IMR-90 (cell line): ENCODE data around the gene POC1B. TPM values are rescaled to one million over a fixed set of nuclear protein-coding genes. Genes with fewer than 3 reads are reported as not detected.

ENCODE experiments used
- ATAC-seq: fragments of 200-7000 bp; cut with Tn5 transposase; 2 replicates; pipeline ENCODE4 v1.9.1; 2020; ENCODE audit warnings: low read depth, mild to moderate bottlenecking, moderate library complexity
- BruUV-seq: library from RNA; stranded (reverse); fragments of 400-500 nt; replicated peaks from 2 replicates; lab custom pipeline; 2021; lab: Mats Ljungman, UMichigan
- CTCF ChIA-PET: fragments of 300-600 bp; formaldehyde crosslinking; extraction: SDS; loops from one replicate; lab custom pipeline; 2021; ENCODE audit warnings: antibody characterized with exemption; lab: Yijun Ruan, JAX
- POLR2A ChIA-PET: fragments of 300-600 bp; sonication (Branson Sonifier 250); formaldehyde crosslinking; loops from one replicate; lab custom pipeline; 2022; ENCODE audit warnings: antibody characterized with exemption; ENCODE audit not compliant: unreplicated experiment; lab: Charles Lee
- DNase-seq: peaks from one replicate; pipeline ENCODE4 v3.0.0; 2013
- H2AFZ ChIP-seq: replicated peaks from 2 replicates; pipeline ENCODE3; 2013; ENCODE audit warnings: low read length, mild to moderate bottlenecking; ENCODE audit not compliant: poor library complexity
- H2AK5ac ChIP-seq: 2 replicates; pipeline ENCODE4 v1.6.1; 2013; ENCODE audit warnings: low read depth, low read length, inconsistent platforms
- H2AK9ac ChIP-seq: replicated peaks from 2 replicates; pipeline ENCODE3; 2013; ENCODE audit warnings: mild to moderate bottlenecking, low read depth, low read length, moderate library complexity; ENCODE audit not compliant: poor library complexity
- H2BK120ac ChIP-seq: 2 replicates; pipeline ENCODE4 v1.6.1; 2013; ENCODE audit warnings: low read depth, low read length, inconsistent platforms
- H2BK15ac ChIP-seq: 3 replicates; pipeline ENCODE4 v1.6.1; 2013; ENCODE audit warnings: low read depth, low read length, inconsistent platforms
- H2BK20ac ChIP-seq: 2 replicates; pipeline ENCODE4 v1.6.1; 2013; ENCODE audit warnings: low read depth, mild to moderate bottlenecking, inconsistent platforms, low read length, moderate library complexity
- H2BK5ac ChIP-seq: 2 replicates; pipeline ENCODE4 v1.6.1; 2013; ENCODE audit warnings: mild to moderate bottlenecking, low read depth, low read length, inconsistent platforms; ENCODE audit not compliant: poor library complexity, severe bottlenecking
- H3K14ac ChIP-seq: replicated peaks from 2 replicates; pipeline ENCODE4 v1.6.1; 2013; ENCODE audit warnings: low read depth, low read length, inconsistent platforms
- H3K18ac ChIP-seq: 2 replicates; pipeline ENCODE4 v1.6.1; 2013; ENCODE audit warnings: low read depth, low read length, control low read depth
- H3K23ac ChIP-seq: 2 replicates; pipeline ENCODE4 v1.6.1; 2013; ENCODE audit warnings: low read depth, low read length, inconsistent platforms
- H3K27ac ChIP-seq: 2 replicates; pipeline ENCODE4 v1.5.1; 2013; ENCODE audit warnings: mild to moderate bottlenecking, control low read depth, low read length; ENCODE audit not compliant: insufficient read depth
- H3K27me3 ChIP-seq: 2 replicates; pipeline ENCODE4 v1.6.1; 2013; ENCODE audit warnings: low read length; ENCODE audit not compliant: control insufficient read depth, insufficient read depth
- H3K36me3 ChIP-seq: 2 replicates; pipeline ENCODE4 v1.6.1; 2013; ENCODE audit warnings: low read length, mixed read lengths; ENCODE audit not compliant: control insufficient read depth, insufficient read depth
- H3K4ac ChIP-seq: 2 replicates; pipeline ENCODE4 v1.6.1; 2013; ENCODE audit warnings: low read depth, low read length, inconsistent platforms
- H3K4me1 ChIP-seq: 2 replicates; pipeline ENCODE4 v1.6.1; 2013; ENCODE audit warnings: low read length, mixed read lengths; ENCODE audit not compliant: control insufficient read depth, insufficient read depth
- H3K4me2 ChIP-seq: 2 replicates; pipeline ENCODE4 v1.6.1; 2013; ENCODE audit warnings: low read depth, mild to moderate bottlenecking, control low read depth, low read length, moderate library complexity
- H3K4me3 ChIP-seq: 2 replicates; pipeline ENCODE4 v1.5.1; 2013; ENCODE audit warnings: low read depth, mild to moderate bottlenecking, control low read depth, low read length, moderate library complexity; ENCODE audit not compliant: insufficient read depth
- H3K56ac ChIP-seq: 2 replicates; pipeline ENCODE4 v1.6.1; 2013; ENCODE audit warnings: low read length, inconsistent platforms; ENCODE audit not compliant: insufficient read depth; ENCODE audit errors: extremely low read depth
- H3K79me1 ChIP-seq, 2 experiments: 2 replicates each; pipeline ENCODE4 v1.6.1; 2013; ENCODE audit warnings: low read length in 2 of 2, inconsistent platforms in 1 of 2, low read depth in 1 of 2
- H3K9ac ChIP-seq: 2 replicates; pipeline ENCODE4 v1.6.1; 2013; ENCODE audit warnings: low read depth, low read length, control low read depth
- H3K9me1 ChIP-seq: 2 replicates; pipeline ENCODE4 v1.6.1; 2013; ENCODE audit warnings: low read length, inconsistent platforms; ENCODE audit not compliant: insufficient read depth
- H3K9me3 ChIP-seq: 2 replicates; pipeline ENCODE4 v1.6.1; 2013; ENCODE audit warnings: low read length; ENCODE audit not compliant: control insufficient read depth, insufficient read depth
- H4K20me1 ChIP-seq: 2 replicates; pipeline ENCODE4 v1.6.1; 2013; ENCODE audit warnings: low read length, inconsistent platforms; ENCODE audit not compliant: insufficient read depth
- H4K5ac ChIP-seq: 2 replicates; pipeline ENCODE4 v1.6.1; 2013; ENCODE audit warnings: mild to moderate bottlenecking, low read depth, low read length, control low read depth
- H4K8ac ChIP-seq, 2 experiments: 2 replicates each; pipeline ENCODE4 v1.6.1; 2013; ENCODE audit warnings: low read depth in 2 of 2, low read length in 2 of 2, control low read depth in 1 of 2, inconsistent platforms in 1 of 2
- H4K91ac ChIP-seq: 2 replicates; pipeline ENCODE4 v1.6.1; 2013; ENCODE audit warnings: low read depth, low read length, inconsistent platforms; ENCODE audit not compliant: insufficient read depth
- CEBPB ChIP-seq: IDR thresholded peaks from 2 replicates; pipeline ENCODE4 v1.6.1; 2012; ENCODE audit warnings: low read depth, low read length, improper control_type of control experiment
- CHD1 ChIP-seq: IDR thresholded peaks from 2 replicates; pipeline ENCODE4 v1.6.1; 2012; ENCODE audit warnings: low read depth, low read length, improper control_type of control experiment
- FOS ChIP-seq: fragments of 150-350 bp; IDR thresholded peaks from 2 replicates; pipeline ENCODE4 v1.6.1; 2016; ENCODE audit warnings: low read depth, low read length
- MAFK ChIP-seq: IDR thresholded peaks from 2 replicates; pipeline ENCODE4 v1.6.1; 2012; ENCODE audit warnings: low read depth, low read length, improper control_type of control experiment
- MAZ ChIP-seq: IDR thresholded peaks from 2 replicates; pipeline ENCODE4 v1.6.1; 2012; ENCODE audit warnings: low read depth, mild to moderate bottlenecking, low read length, improper control_type of control experiment, moderate library complexity, borderline replicate concordance
- MXI1 ChIP-seq: IDR thresholded peaks from 2 replicates; pipeline ENCODE4 v1.6.1; 2012; ENCODE audit warnings: low read depth, mild to moderate bottlenecking, low read length, moderate library complexity, borderline replicate concordance
- POLR2A ChIP-seq: IDR thresholded peaks from 2 replicates; pipeline ENCODE4 v1.6.1; 2012; ENCODE audit warnings: mild to moderate bottlenecking, low read depth, low read length
- RFX5 ChIP-seq: IDR thresholded peaks from 2 replicates; pipeline ENCODE4 v1.8.0; 2012; ENCODE audit warnings: low read depth, mild to moderate bottlenecking, low read length, moderate library complexity
- USF2 ChIP-seq: fragments of 150-350 bp; IDR thresholded peaks from 2 replicates; pipeline ENCODE4 v1.6.1; 2017; ENCODE audit warnings: mild to moderate bottlenecking, antibody characterized with exemption, low read length, low read depth
- WGBS, 2 experiments: methylation state at CpG; one replicate each; pipeline versions ENCODE4 v1.1.5 to v1.1.7; 2013; ENCODE audit warnings: missing lambda C conversion rate in 2 of 2; ENCODE audit not compliant: insufficient read length in 1 of 2; ENCODE audit errors: extremely low coverage in 2 of 2; 5-methylcytosine and 5-hydroxymethylcytosine counted together
- dilution Hi-C: fragments of 300-500 bp; cut with HindIII; formaldehyde crosslinking; loops from one replicate; pipeline ENCODE4 v1.14.3; 2018; ENCODE audit warnings: low sequenced_read_pairs; ENCODE audit not compliant: unreplicated experiment
- in situ Hi-C: fragments of 300-500 bp; cut with MboI; formaldehyde crosslinking; loops from 3 replicates; pipeline ENCODE4 v1.14.3; 2019; ENCODE audit warnings: low sequenced_read_pairs, inconsistent platforms, mixed read lengths
- intact Hi-C: fragments of 100-400 bp; cut with micrococcal nuclease; formaldehyde crosslinking; loops from 2 replicates; pipeline ENCODE4 v1.10.0; 2022
- polyA plus RNA-seq, 3 experiments: library from polyadenylated mRNA; depleted of rRNA; stranded (reverse); fragments of >200 nt; gene quantifications; 2 replicates each; pipeline ENCODE4 v1.2.3, GENCODE V29; 2012; ENCODE audit warnings: low replicate concordance in 1 of 3
- total RNA-seq: library from RNA; depleted of rRNA; stranded (reverse); fragments of >200 nt; gene quantifications from 2 replicates; pipeline ENCODE4 v1.2.3, GENCODE V29; 2012
- TF ChIP-seq, protein P1 (sequence below): fragments of 150-350 bp; IDR thresholded peaks from 2 replicates; pipeline ENCODE4 v1.6.1; 2016; ENCODE audit warnings: low read depth, mild to moderate bottlenecking, low read length, moderate library complexity, borderline replicate concordance

The POC1B gene
- total and polyA plus RNA-seq, 2 of the 4 experiments (the other 2 are of a cell fraction): 5.0 to 10.4 TPM

- POLR2A ChIA-PET: no interaction called here
- no peak overlapping the region for H3K27ac ChIP-seq
- no peak overlapping the region for H3K23ac ChIP-seq
- no peaks in the 10 kb centered on the region for H3K27me3 ChIP-seq
- H3K14ac ChIP-seq: no peak overlapping the region
- no peak overlapping the region for H3K9ac ChIP-seq
- no peak overlapping the region for H2AK5ac ChIP-seq
- BruUV-seq: no TSS peak
- ATAC-seq (no peak), DNase-seq (no peak)
- dilution Hi-C loops (no loop called here), in situ Hi-C loops (no loop called here), intact Hi-C loops (no loop called here)
- no peak overlapping the region for H3K4me3 ChIP-seq
- peaks cover 2% of the 10 kb centered on the region; the same call in 1 of the 2 replicates for H3K9me1 ChIP-seq
- no peak for TF ChIP-seq MAFK
- no peak for TF ChIP-seq RFX5
- no peak for TF ChIP-seq MXI1
- TF ChIP-seq POLR2A: no peak
- TF ChIP-seq CEBPB: no peak
- no peak for TF ChIP-seq FOS
- TF ChIP-seq USF2: no peak
- no peak for TF ChIP-seq MAZ
- TF ChIP-seq, protein P1, sequence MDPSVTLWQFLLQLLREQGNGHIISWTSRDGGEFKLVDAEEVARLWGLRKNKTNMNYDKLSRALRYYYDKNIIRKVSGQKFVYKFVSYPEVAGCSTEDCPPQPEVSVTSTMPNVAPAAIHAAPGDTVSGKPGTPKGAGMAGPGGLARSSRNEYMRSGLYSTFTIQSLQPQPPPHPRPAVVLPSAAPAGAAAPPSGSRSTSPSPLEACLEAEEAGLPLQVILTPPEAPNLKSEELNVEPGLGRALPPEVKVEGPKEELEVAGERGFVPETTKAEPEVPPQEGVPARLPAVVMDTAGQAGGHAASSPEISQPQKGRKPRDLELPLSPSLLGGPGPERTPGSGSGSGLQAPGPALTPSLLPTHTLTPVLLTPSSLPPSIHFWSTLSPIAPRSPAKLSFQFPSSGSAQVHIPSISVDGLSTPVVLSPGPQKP: no peak
- TF ChIP-seq CHD1: no peak
- H3K56ac ChIP-seq: no peak overlapping the region
- H3K4me1 ChIP-seq: no peaks in the 10 kb centered on the region
- no peak overlapping the region for H2BK5ac ChIP-seq
- H2BK15ac ChIP-seq: no peak overlapping the region
- no peaks in the 10 kb centered on the region for H3K36me3 ChIP-seq
- H2BK120ac ChIP-seq: no peak overlapping the region
- no CpG with 5 or more reads among the region's 3 CpGs for WGBS, 2 experiments
- H4K91ac ChIP-seq: no peak overlapping the region
- H4K20me1 ChIP-seq: no peaks in the 10 kb centered on the region
- H3K79me1 ChIP-seq: no peaks in the 10 kb centered on the region
- no peak overlapping the region for H4K5ac ChIP-seq
- H2BK20ac ChIP-seq: no peak overlapping the region
- H3K4me2 ChIP-seq: no peak overlapping the region
- CTCF ChIA-PET: no interaction called here
- H3K4ac ChIP-seq: no peak overlapping the region
- H3K18ac ChIP-seq: no peak overlapping the region
- no peaks in the 10 kb centered on the region for H3K9me3 ChIP-seq
- no peak overlapping the region for H2AFZ ChIP-seq
- no peak overlapping the region for H4K8ac ChIP-seq
- H2AK9ac ChIP-seq: no peak overlapping the region
Observed at GRCh38 chr12:89401433-89402058, 124.3 kb downstream of the POC1B start.
